A549 (cell line): ENCODE results near the gene MMP17. TPM values are rescaled to one million over a fixed set of nuclear protein-coding genes. Genes with fewer than 3 reads are reported as not detected.

Experiments
- ATAC-seq, 2 experiments: fragments of 200-7000 bp in 1 of 2; fragments of >200 bp in 1 of 2; cut with Nextera tagmentation in 1 of 2; cut with Tn5 transposase in 1 of 2; 3 replicates each; pipeline versions ENCODE4 v1.8.0 to v1.9.1; 2018 to 2020; ENCODE audit warnings: mild to moderate bottlenecking in 1 of 2, moderate library complexity in 1 of 2
- CTCF ChIA-PET: fragments of 300-600 bp; sonication (Branson Sonifier 250); formaldehyde crosslinking; extraction: SDS; loops from one replicate; lab custom pipeline; 2021; ENCODE audit warnings: antibody characterized with exemption, inconsistent platforms; lab: Yijun Ruan, JAX
- POLR2A ChIA-PET: fragments of 350-600 bp; formaldehyde crosslinking; extraction: SDS; loops from one replicate; lab custom pipeline; 2021; ENCODE audit warnings: antibody characterized with exemption, inconsistent platforms; lab: Yijun Ruan, JAX
- DNase-seq, 2 experiments: peaks; one replicate each; pipeline versions ENCODE4 v3.0.0 to v3.0.0-alpha.2; 2011 to 2016; ENCODE audit warnings: low read depth in 1 of 2, low spot score in 1 of 2
- FAIRE-seq: peaks from 2 replicates; lab custom pipeline; 2011; peaks lifted over from hg19 to GRCh38; lab: Jason Lieb, UNC
- H3K27ac ChIP-seq, 2 experiments: fragments of >200 bp; sonication (Bioruptor Twin); formaldehyde crosslinking; 3 replicates each; pipeline ENCODE4 v1.5.1; 2016 to 2017
- H3K4me1 ChIP-seq: fragments of >200 bp; sonication (Bioruptor Twin); formaldehyde crosslinking; 3 replicates; pipeline ENCODE4 v1.6.1; 2016
- H3K4me2 ChIP-seq: fragments of >200 bp; sonication (Bioruptor Twin); formaldehyde crosslinking; 3 replicates; pipeline ENCODE4 v1.6.1; 2016
- H3K4me3 ChIP-seq: fragments of >200 bp; sonication (Bioruptor Twin); formaldehyde crosslinking; 3 replicates; pipeline ENCODE4 v1.5.1; 2016
- H3K9me3 ChIP-seq: fragments of >200 bp; sonication (Bioruptor Twin); formaldehyde crosslinking; 3 replicates; pipeline ENCODE4 v1.6.1; 2016
- BHLHE40 ChIP-seq: IDR thresholded peaks from 2 replicates; pipeline ENCODE4 v1.6.1; 2012; ENCODE audit warnings: low read depth, low read length, inconsistent platforms
- CBX2 ChIP-seq: fragments of 200-600 bp; sonication (generic); IDR thresholded peaks from 2 replicates; pipeline ENCODE4 v1.6.1; 2016; ENCODE audit warnings: low read depth, mild to moderate bottlenecking, borderline replicate concordance
- CBX8 ChIP-seq: fragments of 200-600 bp; sonication (generic); IDR thresholded peaks from 2 replicates; pipeline ENCODE4 v1.6.1; 2016
- CHD4 ChIP-seq: fragments of 200-600 bp; sonication (generic); IDR thresholded peaks from 2 replicates; pipeline ENCODE4 v1.6.1; 2016; ENCODE audit warnings: antibody characterized with exemption, mild to moderate bottlenecking, borderline replicate concordance
- EHF ChIP-seq: fragments of 250-450 bp; sonication (Bioruptor Pico); IDR thresholded peaks from 2 replicates; pipeline ENCODE4 v1.5.0; 2020; ENCODE audit warnings: mild to moderate bottlenecking
- FOSB ChIP-seq: fragments of 250-450 bp; sonication (Bioruptor Pico); IDR thresholded peaks from 2 replicates; pipeline ENCODE4 v1.5.0; 2020; ENCODE audit warnings: mild to moderate bottlenecking, moderate library complexity
- FOSL2 ChIP-seq, 2 experiments: fragments of 450-650 bp in 1 of 2; fragments of >200 bp in 1 of 2; sonication (Bioruptor Twin) in 1 of 2; formaldehyde crosslinking; IDR thresholded peaks; 2 replicates each; pipeline versions ENCODE4 v1.5.0 to v1.6.1; 2016 to 2020; ENCODE audit warnings: mild to moderate bottlenecking in 1 of 2, moderate library complexity in 1 of 2
- FOXS1 ChIP-seq: fragments of 250-450 bp; sonication (Bioruptor Pico); IDR thresholded peaks from 2 replicates; pipeline ENCODE4 v1.5.0; 2020; ENCODE audit warnings: mild to moderate bottlenecking, moderate library complexity
- GATA3 ChIP-seq: IDR thresholded peaks from 2 replicates; pipeline ENCODE4 v1.6.1; 2012; ENCODE audit warnings: borderline replicate concordance
- HOXA7 ChIP-seq: fragments of 250-450 bp; sonication (Bioruptor Pico); IDR thresholded peaks from 2 replicates; pipeline ENCODE4 v1.5.0; 2020; ENCODE audit warnings: mild to moderate bottlenecking, moderate library complexity
- JUN ChIP-seq, 2 experiments: fragments of >200 bp; sonication (Bioruptor Twin); formaldehyde crosslinking; IDR thresholded peaks; 2 replicates in 1 of 2; 3 replicates in 1 of 2; pipeline ENCODE4 v1.6.1; 2016 to 2017
- KDM5A ChIP-seq: fragments of 200-600 bp; sonication (generic); IDR thresholded peaks from 2 replicates; pipeline ENCODE4 v1.6.1; 2016; ENCODE audit warnings: antibody characterized with exemption, mild to moderate bottlenecking
- MYC ChIP-seq: IDR thresholded peaks from 2 replicates; pipeline ENCODE4 v1.6.1; 2012; ENCODE audit warnings: mild to moderate bottlenecking, inconsistent platforms, low read length, improper control_type of control experiment, borderline replicate concordance
- PHF8 ChIP-seq: fragments of 200-600 bp; sonication (generic); IDR thresholded peaks from 2 replicates; pipeline ENCODE4 v1.6.1; 2016; ENCODE audit warnings: low read depth, mild to moderate bottlenecking, antibody characterized with exemption, moderate library complexity, borderline replicate concordance
- RCOR1 ChIP-seq: fragments of 150-350 bp; IDR thresholded peaks from 2 replicates; pipeline ENCODE4 v1.6.1; 2014; ENCODE audit warnings: antibody characterized with exemption, low read length, low read depth
- SMC3 ChIP-seq: fragments of >200 bp; sonication (Bioruptor Twin); formaldehyde crosslinking; IDR thresholded peaks from 3 replicates; pipeline ENCODE4 v1.6.1; 2018; ENCODE audit warnings: inconsistent platforms
- SREBF2 ChIP-seq: fragments of 450-650 bp; IDR thresholded peaks from 2 replicates; pipeline ENCODE4 v1.6.1; 2014; ENCODE audit warnings: mild to moderate bottlenecking, moderate library complexity
- TP53 ChIP-seq: fragments of 250-450 bp; sonication (Bioruptor Pico); IDR thresholded peaks from 2 replicates; pipeline ENCODE4 v1.5.0; 2021; ENCODE audit warnings: mild to moderate bottlenecking, moderate library complexity
- ZC3H11A ChIP-seq: fragments of 450-650 bp; IDR thresholded peaks from 2 replicates; pipeline ENCODE4 v1.6.1; 2014; ENCODE audit warnings: antibody characterized with exemption, mild to moderate bottlenecking
- ZFP36 ChIP-seq: fragments of 450-650 bp; IDR thresholded peaks from 2 replicates; pipeline ENCODE4 v1.6.1; 2014; ENCODE audit warnings: borderline replicate concordance; ENCODE audit not compliant: partially characterized antibody
- ZNF302 ChIP-seq: fragments of 250-450 bp; sonication (Bioruptor Pico); IDR thresholded peaks from 2 replicates; pipeline ENCODE4 v1.9.0; 2021; ENCODE audit warnings: inconsistent platforms, mild to moderate bottlenecking, moderate library complexity
- ZSCAN20 ChIP-seq: fragments of 250-450 bp; sonication (Bioruptor Pico); IDR thresholded peaks from 2 replicates; pipeline ENCODE4 v1.8.0; 2022; ENCODE audit warnings: mild to moderate bottlenecking, moderate library complexity
- WGBS: methylation state at CpG from one replicate; pipeline ENCODE4 v1.1.6; 2017; ENCODE audit errors: missing lambda C conversion rate; 5-methylcytosine and 5-hydroxymethylcytosine counted together
- polyA plus RNA-seq, 4 experiments: library from polyadenylated mRNA; depleted of rRNA in 3 of 4; stranded (reverse); fragments of >200 nt; fragmentation: RNase III in 1 of 4; extraction: RNeasy Plus Mini Kit Qiagen cat#74134 plus additional on column Dnase treatment in 1 of 4; gene quantifications; 2 replicates in 3 of 4; 3 replicates in 1 of 4; pipeline ENCODE4 v1.2.3, GENCODE V29; 2011 to 2017
- TF ChIP-seq, protein P1 (sequence below): fragments of 200-600 bp; sonication (generic); IDR thresholded peaks from 2 replicates; pipeline ENCODE4 v1.6.1; 2016; ENCODE audit warnings: antibody characterized with exemption, mild to moderate bottlenecking, moderate library complexity
- TF ChIP-seq, protein P2 (sequence below): fragments of 250-450 bp; sonication (Bioruptor Pico); IDR thresholded peaks from 2 replicates; pipeline ENCODE4 v1.5.0; 2020; ENCODE audit warnings: low read depth, mild to moderate bottlenecking, moderate library complexity

Gene MMP17
- polyA plus RNA-seq, 2 of the 4 experiments (the other 2 are of a cell fraction), result 6.2 to 7.9 TPM

DNA sequence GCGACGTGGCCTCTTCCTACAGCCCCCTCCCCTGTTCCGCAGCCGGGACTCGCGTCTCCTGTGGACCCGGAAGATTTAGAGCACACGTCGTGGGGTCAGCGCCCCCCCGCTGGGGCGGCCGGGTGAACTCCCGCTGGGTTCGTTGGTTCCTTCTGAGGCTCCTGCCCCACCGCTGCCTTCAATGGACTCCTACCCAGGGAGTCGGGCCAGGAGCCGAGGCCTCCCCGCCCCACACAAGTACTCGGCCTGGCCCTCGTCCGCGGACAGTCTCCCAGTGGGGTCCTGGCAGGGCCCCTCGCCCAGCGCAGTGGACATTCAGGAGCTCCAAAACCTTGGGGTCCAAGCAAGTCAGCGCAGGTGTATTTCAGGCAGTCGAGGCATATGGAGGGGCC is 1.2 kb downstream of the MMP17 start:
- H3K27ac ChIP-seq, result peak overlapping the region; percentile 89 to 91
- peak; percentile 7 to 33; a peak in 3 of 6 replicates for ATAC-seq
- WGBS, result 28% methylated on average over 15 of the region's 27 CpGs
- DNase-seq, result peak in 1 of 2 experiments; percentile 69
- no peaks in the 10 kb centered on the region for H3K9me3 ChIP-seq
- peaks cover 21% of the 10 kb centered on the region for H3K4me1 ChIP-seq
- peak overlapping the region; percentile 95 for H3K4me2 ChIP-seq
- CTCF ChIA-PET, result interaction anchor here (0.5 to 4.6 kb wide), 14 partner anchors 10 to 913 kb away, joined by 3 to 61 read pairs (median 4); no protein-coding TSS in a partner anchor
- peak overlapping the region; percentile 91 for H3K4me3 ChIP-seq
- TF ChIP-seq, protein P1, sequence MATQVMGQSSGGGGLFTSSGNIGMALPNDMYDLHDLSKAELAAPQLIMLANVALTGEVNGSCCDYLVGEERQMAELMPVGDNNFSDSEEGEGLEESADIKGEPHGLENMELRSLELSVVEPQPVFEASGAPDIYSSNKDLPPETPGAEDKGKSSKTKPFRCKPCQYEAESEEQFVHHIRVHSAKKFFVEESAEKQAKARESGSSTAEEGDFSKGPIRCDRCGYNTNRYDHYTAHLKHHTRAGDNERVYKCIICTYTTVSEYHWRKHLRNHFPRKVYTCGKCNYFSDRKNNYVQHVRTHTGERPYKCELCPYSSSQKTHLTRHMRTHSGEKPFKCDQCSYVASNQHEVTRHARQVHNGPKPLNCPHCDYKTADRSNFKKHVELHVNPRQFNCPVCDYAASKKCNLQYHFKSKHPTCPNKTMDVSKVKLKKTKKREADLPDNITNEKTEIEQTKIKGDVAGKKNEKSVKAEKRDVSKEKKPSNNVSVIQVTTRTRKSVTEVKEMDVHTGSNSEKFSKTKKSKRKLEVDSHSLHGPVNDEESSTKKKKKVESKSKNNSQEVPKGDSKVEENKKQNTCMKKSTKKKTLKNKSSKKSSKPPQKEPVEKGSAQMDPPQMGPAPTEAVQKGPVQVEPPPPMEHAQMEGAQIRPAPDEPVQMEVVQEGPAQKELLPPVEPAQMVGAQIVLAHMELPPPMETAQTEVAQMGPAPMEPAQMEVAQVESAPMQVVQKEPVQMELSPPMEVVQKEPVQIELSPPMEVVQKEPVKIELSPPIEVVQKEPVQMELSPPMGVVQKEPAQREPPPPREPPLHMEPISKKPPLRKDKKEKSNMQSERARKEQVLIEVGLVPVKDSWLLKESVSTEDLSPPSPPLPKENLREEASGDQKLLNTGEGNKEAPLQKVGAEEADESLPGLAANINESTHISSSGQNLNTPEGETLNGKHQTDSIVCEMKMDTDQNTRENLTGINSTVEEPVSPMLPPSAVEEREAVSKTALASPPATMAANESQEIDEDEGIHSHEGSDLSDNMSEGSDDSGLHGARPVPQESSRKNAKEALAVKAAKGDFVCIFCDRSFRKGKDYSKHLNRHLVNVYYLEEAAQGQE, result no peak
- 0 out of 2 replicates have a peak, but pooled peaks have one; percentile 7 for TF ChIP-seq CHD4
- FAIRE-seq, result no peak
- POLR2A ChIA-PET, result no interaction called here

DNA sequence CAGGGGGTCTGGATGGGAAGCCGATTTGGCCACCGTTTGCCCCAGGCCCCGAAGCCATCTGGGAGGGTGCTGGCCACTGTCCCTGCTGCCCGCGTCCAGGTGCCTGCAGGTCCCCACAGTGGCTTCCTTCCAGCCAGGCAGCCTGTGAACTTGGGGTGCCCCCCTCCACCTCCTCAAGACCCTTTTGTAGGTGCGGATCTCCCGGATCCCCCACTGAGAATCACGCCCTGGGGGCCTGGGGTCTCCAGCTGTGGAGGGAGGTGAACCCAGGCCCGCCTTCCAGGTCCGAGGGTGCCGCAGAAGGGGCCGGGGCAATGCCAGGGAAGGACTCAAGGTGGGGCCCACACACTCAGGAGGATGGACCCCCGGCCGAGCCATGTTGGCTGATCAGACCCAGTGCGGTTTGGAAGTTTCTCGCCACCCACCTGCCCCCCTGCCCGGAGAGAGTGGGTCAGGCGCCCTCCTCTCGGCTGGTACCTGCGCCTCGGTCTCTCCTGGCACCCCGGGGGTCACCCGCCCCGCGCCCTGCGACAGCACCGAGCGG is 1.7 kb downstream of the MMP17 start:
- peak overlapping the region; percentile 89 to 91 for H3K27ac ChIP-seq
- H3K4me2 ChIP-seq, result peak overlapping the region; percentile 95
- DNase-seq, result no peak
- WGBS, result 42% methylated on average over 26 of the region's 28 CpGs
- H3K9me3 ChIP-seq, result no peaks in the 10 kb centered on the region
- FAIRE-seq, result no peak
- CTCF ChIA-PET, result interaction anchor here (0.6 to 4.6 kb wide), 19 partner anchors 10 to 913 kb away, joined by 3 to 61 read pairs (median 4); partner anchors contain the start of gene EP400
- ATAC-seq, result peak; percentile 1 to 18; a peak in 5 of 6 replicates
- POLR2A ChIA-PET, result no interaction called here
- TF ChIP-seq TP53 (CRISPR knock-in tag) (0 out of 2 replicates have a peak, but pooled peaks have one; percentile 42), JUN (IDR thresholded peaks at IDR 0.05) (no peak), EHF (CRISPR knock-in tag) (no peak)
- peak overlapping the region; percentile 91 for H3K4me3 ChIP-seq
- peaks cover 25% of the 10 kb centered on the region for H3K4me1 ChIP-seq

DNA sequence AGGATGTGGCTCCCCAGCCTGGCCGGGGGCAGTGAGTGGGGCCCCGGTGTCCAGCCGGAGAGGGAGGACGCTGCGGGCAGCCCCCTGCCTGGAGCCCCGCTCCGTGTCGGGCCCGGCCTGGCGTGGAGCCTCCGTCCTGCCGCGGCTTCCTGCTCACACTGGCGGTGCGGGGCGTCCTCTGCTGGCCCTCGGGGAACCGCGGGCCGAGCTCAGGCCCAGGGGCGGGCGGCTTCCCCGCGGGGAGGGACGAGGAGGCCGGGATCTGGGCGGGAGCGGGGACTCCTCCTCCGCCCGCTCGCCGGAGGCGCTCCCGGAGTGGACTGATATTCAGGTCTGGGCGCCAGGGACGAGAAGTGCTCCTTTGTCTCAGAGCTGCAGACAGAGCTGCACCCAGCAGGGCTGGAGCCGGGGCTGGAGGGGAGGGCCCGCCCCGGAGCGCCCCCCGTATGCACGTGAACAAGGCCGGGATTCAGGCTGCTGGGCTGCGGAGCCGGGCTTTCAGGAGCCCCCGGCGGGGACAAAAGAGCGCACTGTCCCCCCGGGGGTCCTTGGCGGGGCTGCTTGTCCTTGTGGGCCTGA is 2.2 kb downstream of the MMP17 start:
- H3K4me2 ChIP-seq, result peak overlapping the region; percentile 95
- peak; percentile 58 to 86 for DNase-seq
- no peaks in the 10 kb centered on the region for H3K9me3 ChIP-seq
- ChIA-PET POLR2A (interaction anchor here (0.6 kb wide), 1 partner anchor 867 kb away, joined by 5 read pairs; no protein-coding TSS in a partner anchor), CTCF (interaction anchor here (0.6 to 4.6 kb wide), 18 partner anchors 9 to 914 kb away, joined by 3 to 61 read pairs (median 4); partner anchors contain the start of gene EP400)
- ATAC-seq, result peak; percentile 48 to 81
- FAIRE-seq, result no peak
- peaks cover 31% of the 10 kb centered on the region for H3K4me1 ChIP-seq
- H3K27ac ChIP-seq, result peak overlapping the region; percentile 89 to 91
- 1% methylated on average over 18 of the region's 50 CpGs for WGBS
- H3K4me3 ChIP-seq, result peak overlapping the region; percentile 91
- TF ChIP-seq CBX2 (no peak), FOSB (CRISPR knock-in tag) (no peak), BHLHE40 (no peak), ZC3H11A (no peak), RCOR1 (no peak), MYC (no peak), KDM5A (no peak), HOXA7 (CRISPR knock-in tag) (no peak), PHF8 (no peak), SMC3 (peak; percentile 77), FOSL2 (IDR thresholded peaks at IDR 0.05) (no peak), FOSL2 (CRISPR knock-in tag; IDR thresholded peaks at IDR 0.05) (no peak), FOXS1 (CRISPR knock-in tag) (no peak), ZNF302 (CRISPR knock-in tag) (no peak), ZSCAN20 (CRISPR knock-in tag) (no peak), GATA3 (no peak), ZFP36 (no peak), CBX8 (no peak), SREBF2 (no peak)
- TF ChIP-seq, protein P2, sequence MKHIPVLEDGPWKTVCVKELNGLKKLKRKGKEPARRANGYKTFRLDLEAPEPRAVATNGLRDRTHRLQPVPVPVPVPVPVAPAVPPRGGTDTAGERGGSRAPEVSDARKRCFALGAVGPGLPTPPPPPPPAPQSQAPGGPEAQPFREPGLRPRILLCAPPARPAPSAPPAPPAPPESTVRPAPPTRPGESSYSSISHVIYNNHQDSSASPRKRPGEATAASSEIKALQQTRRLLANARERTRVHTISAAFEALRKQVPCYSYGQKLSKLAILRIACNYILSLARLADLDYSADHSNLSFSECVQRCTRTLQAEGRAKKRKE (CRISPR knock-in tag), result no peak
- TF ChIP-seq, protein P1, result no peak
